ENCODE results near the gene MAN2C1. TPM values are rescaled to one million over a fixed set of nuclear protein-coding genes. Genes with fewer than 3 reads are reported as not detected.
"Not testable (repeated sequence)": the region's sequence is repeated elsewhere in the genome, so short reads cannot be mapped to it uniquely, and the experiment has no call there.

MAN2C1 gene
- total RNA-seq, 2 donors from 2014 or later, result 115 to 176 TPM

DNA sequence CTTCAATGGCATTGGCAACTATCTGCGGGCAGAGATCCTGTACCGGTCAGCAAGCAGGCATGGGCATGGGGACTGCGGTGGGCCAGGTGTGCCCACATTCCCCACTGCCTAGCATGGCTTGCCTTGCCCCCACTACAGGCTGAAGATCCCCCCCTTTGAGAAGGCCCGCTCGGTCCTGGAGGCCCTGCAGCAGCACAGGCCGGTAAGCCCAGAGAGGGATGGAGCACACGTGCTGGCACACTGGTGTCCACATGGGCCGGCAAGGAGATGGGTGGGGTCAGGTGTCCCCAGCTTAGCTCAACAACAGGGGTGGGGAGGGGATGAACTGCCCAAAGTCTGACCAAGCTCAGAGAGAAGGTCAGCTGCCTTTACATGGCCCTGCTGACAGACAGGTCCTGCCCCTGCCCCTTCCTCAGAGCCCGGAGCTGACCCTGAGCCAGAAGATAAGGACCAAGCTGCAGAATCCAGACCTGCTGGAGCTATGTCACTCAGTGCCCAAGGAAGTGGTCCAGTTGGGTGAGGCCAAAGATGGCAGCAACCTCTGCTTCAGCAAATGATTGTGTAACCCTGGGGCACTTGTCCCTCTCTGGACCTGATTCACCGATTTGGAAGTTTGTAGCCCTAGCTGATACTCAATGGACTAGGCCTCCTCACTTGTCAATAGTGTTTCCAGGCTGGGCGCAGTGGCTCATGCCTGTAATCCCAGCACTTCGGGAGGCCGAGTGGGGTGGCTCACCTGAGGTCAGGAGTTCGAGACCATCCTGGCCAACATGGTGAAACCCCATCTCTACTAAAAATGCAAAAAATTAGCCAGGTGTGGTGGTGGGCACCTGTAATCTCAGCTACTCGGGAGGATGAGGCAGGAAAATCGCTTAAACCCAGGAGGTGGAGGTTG lies 16.0 kb downstream of the MAN2C1 start:
- no peaks in the 10 kb centered on the region for H3K36me3 ChIP-seq
- no peak overlapping the region for H3K9ac ChIP-seq (ENCODE audit: low read depth in 2 of 2, low read length in 2 of 2)
- peaks cover 5% of the 10 kb centered on the region for H3K4me1 ChIP-seq
- no peak for DNase-seq
- TF ChIP-seq CTCF (IDR thresholded peaks at IDR 0.05), result no peak
- intact Hi-C loops (cut with DNase I), result no loop called here
- H3K4me3 ChIP-seq, result no peak overlapping the region
- no peak overlapping the region for H3K27ac ChIP-seq
- no peaks in the 10 kb centered on the region for H3K27me3 ChIP-seq
- no peaks in the 10 kb centered on the region for H3K9me3 ChIP-seq

- no peak for TF ChIP-seq CTCF (IDR thresholded peaks at IDR 0.05)
- Histone ChIP-seq H3K4me1 (peaks cover 5% of the 10 kb centered on the region), H3K9ac (ENCODE audit: low read depth in 2 of 2, low read length in 2 of 2) (no peak overlapping the region), H3K4me3 (no peak overlapping the region), H3K36me3 (no peaks in the 10 kb centered on the region), H3K27me3 (no peaks in the 10 kb centered on the region), H3K9me3 (no peaks in the 10 kb centered on the region), H3K27ac (no peak overlapping the region)
- DNase-seq, result no peak
- intact Hi-C loops (cut with DNase I), result no loop called here
These were observed 17.6 kb downstream of the MAN2C1 start for GRCh38 chr15:75350601-75351361.

DNA sequence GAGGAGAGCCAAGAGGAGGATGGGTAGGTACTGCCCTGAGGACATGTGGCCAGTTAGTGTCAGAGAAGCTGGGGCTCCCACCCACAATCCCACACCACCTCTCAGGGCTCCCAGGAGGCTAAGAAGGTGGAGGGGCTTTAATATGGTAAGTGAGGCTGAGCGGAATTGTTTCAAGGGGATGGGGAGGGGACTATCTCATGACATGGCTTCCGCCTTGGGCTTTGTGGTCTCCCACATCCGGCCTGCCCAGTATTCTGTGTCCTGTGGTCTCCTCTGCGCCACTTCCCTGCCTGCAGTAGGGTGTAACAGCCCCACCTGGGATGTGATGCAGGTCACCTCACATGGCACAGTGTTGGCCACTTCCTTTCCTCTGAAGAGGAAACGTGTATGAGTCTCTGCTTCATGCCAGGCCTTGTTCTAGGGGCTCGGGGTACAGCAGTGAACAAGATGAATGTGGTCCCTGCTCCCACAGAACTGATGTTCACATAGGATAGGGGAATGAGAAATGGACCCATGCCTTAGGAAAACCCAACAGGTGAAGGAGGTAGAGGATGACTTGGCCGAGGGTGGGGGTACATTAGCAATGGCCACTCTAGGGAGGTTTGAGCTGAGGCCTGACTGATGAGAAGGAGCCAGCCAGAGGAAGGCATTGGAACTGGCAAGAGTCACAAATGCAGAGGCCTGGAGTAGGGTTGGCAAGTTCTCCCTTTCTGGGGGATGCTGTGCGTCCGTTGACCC lies 18.4 kb downstream of the MAN2C1 start:
- no peak for TF ChIP-seq CTCF (IDR thresholded peaks at IDR 0.05)
- Histone ChIP-seq H3K9ac (ENCODE audit: low read depth in 2 of 2, low read length in 2 of 2) (no peak overlapping the region), H3K27me3 (no peaks in the 10 kb centered on the region), H3K36me3 (no peaks in the 10 kb centered on the region), H3K4me3 (no peak overlapping the region), H3K27ac (no peak overlapping the region), H3K4me1 (peaks cover 5% of the 10 kb centered on the region), H3K9me3 (no peaks in the 10 kb centered on the region)
- peak; percentile 34 for DNase-seq
- intact Hi-C loops (cut with DNase I), result no loop called here

GRCh38 chr15:75349351-75349669 lies 19.1 kb downstream of the MAN2C1 start:
- DNase-seq; H3K27ac ChIP-seq; intact Hi-C loops (cut with DNase I); H3K9ac ChIP-seq (ENCODE audit: low read depth in 2 of 2, low read length in 2 of 2); H3K36me3 ChIP-seq; H3K4me3 ChIP-seq; H3K4me1 ChIP-seq; H3K27me3 ChIP-seq; H3K9me3 ChIP-seq: not testable (repeated sequence)

- TF ChIP-seq CTCF (IDR thresholded peaks at IDR 0.05), result no peak
- H3K4me3 ChIP-seq, result peak overlapping the region; percentile 96
- no peak for DNase-seq
- H3K36me3 ChIP-seq, result no peaks in the 10 kb centered on the region
- intact Hi-C loops (cut with DNase I), result no loop called here
- no peaks in the 10 kb centered on the region for H3K9me3 ChIP-seq
- H3K27ac ChIP-seq, result no peak overlapping the region
- H3K27me3 ChIP-seq, result no peaks in the 10 kb centered on the region
- peak overlapping the region; percentile 81 to 90 for H3K9ac ChIP-seq (ENCODE audit: low read depth in 2 of 2, low read length in 2 of 2)
- peaks cover 5% of the 10 kb centered on the region for H3K4me1 ChIP-seq
These were observed 19.7 kb downstream of the MAN2C1 start for GRCh38 chr15:75348562-75349350.
